ENCODE data around the gene CAMK1D. TPM values are rescaled to one million over a fixed set of nuclear protein-coding genes. Genes with fewer than 3 reads are reported as not detected.
A peak's percentile ranks its signal among the peaks of the same experiment; 100 is the strongest.

The CAMK1D gene
- total RNA-seq, 1 experiment from 2014 or later: 6.0 TPM

GRCh38 chr10:12535656-12536055, 186.3 kb downstream of the CAMK1D start:
- Histone ChIP-seq H3K4me2 (0 out of 2 replicates have a peak overlapping the region, but pooled peaks have one; percentile 10), H4K20me1 (ENCODE audit: insufficient read depth) (no peaks in the 10 kb centered on the region), H3K9me3 (ENCODE audit: insufficient read depth, low read depth) (no peaks in the 10 kb centered on the region), H3K9me2 (ENCODE audit: insufficient read depth) (no peaks in the 10 kb centered on the region), H3K36me3 (ENCODE audit: low read depth) (no peaks in the 10 kb centered on the region), H3K27ac (no peak overlapping the region), H2AFZ (no peak overlapping the region), H3K27me3 (ENCODE audit: insufficient read depth, low read depth) (no peaks in the 10 kb centered on the region), H3K4me1 (replicated peaks; ENCODE audit: insufficient read depth) (0 out of 2 replicates have a peak, but pooled peaks cover 5% of the 10 kb centered on the region), H3K79me2 (ENCODE audit: low read depth) (no peaks in the 10 kb centered on the region), H3F3A (ENCODE audit: insufficient read depth, low read depth) (no peaks in the 10 kb centered on the region), H3K4me3 (no peak overlapping the region)
- ChIA-PET POLR2A (ENCODE audit: unreplicated experiment) (no interaction called here), CTCF (no interaction called here)
- intact Hi-C loops (cut with micrococcal nuclease; ENCODE audit: unreplicated experiment): no loop called here
- no peak for DNase-seq
- TF ChIP-seq CTCF (conservative IDR thresholded peaks at IDR 0.05) (no peak), EZH2 (IDR thresholded peaks at IDR 0.05; ENCODE audit: low read depth) (no peak)
- no TSS peak for BruUV-seq (replicated peaks)

DNA sequence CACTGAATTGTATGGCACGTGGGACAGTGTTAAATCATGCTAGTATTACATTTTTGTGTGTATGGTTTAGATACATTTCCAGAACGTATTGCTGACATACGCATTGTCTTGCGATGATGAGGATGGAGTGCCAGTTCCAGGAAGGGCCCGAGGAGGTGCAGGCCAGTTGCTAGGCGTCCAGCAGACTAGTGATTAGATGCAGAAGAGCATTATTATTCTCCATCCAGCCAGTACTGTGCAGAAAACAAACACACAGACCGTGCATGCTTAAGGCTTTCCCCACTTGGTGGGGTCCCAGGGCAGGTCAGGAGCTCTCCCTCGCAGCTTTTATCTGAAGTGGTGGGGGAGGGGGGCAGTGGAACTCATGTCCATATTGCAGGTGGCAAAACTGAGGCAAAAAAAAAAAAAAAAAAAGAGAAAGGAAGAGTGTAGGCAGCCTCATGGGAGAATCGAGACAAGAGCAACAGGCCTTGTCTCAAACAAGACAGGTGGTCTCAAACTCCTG, 189.2 kb downstream of the CAMK1D start:
- H3K4me1 ChIP-seq (replicated peaks; ENCODE audit: insufficient read depth): 0 out of 2 replicates have a peak, but pooled peaks cover 5% of the 10 kb centered on the region
- no peaks in the 10 kb centered on the region for H4K20me1 ChIP-seq (ENCODE audit: insufficient read depth)
- ChIA-PET CTCF (no interaction called here), POLR2A (ENCODE audit: unreplicated experiment) (no interaction called here)
- H3K9me2 ChIP-seq (ENCODE audit: insufficient read depth): no peaks in the 10 kb centered on the region
- no peak overlapping the region for H2AFZ ChIP-seq
- no peaks in the 10 kb centered on the region for H3K27me3 ChIP-seq (ENCODE audit: insufficient read depth, low read depth)
- H3K4me2 ChIP-seq: no peak overlapping the region
- H3K79me2 ChIP-seq (ENCODE audit: low read depth): no peaks in the 10 kb centered on the region
- intact Hi-C loops (cut with micrococcal nuclease; ENCODE audit: unreplicated experiment): no loop called here
- no peaks in the 10 kb centered on the region for H3K36me3 ChIP-seq (ENCODE audit: low read depth)
- TF ChIP-seq EZH2 (IDR thresholded peaks at IDR 0.05; ENCODE audit: low read depth) (no peak), CTCF (conservative IDR thresholded peaks at IDR 0.05) (no peak)
- H3K27ac ChIP-seq: no peak overlapping the region
- no TSS peak for BruUV-seq (replicated peaks)
- DNase-seq: no peak
- H3F3A ChIP-seq (ENCODE audit: insufficient read depth, low read depth): no peaks in the 10 kb centered on the region
- no peak overlapping the region for H3K4me3 ChIP-seq
- H3K9me3 ChIP-seq (ENCODE audit: insufficient read depth, low read depth): no peaks in the 10 kb centered on the region

DNA sequence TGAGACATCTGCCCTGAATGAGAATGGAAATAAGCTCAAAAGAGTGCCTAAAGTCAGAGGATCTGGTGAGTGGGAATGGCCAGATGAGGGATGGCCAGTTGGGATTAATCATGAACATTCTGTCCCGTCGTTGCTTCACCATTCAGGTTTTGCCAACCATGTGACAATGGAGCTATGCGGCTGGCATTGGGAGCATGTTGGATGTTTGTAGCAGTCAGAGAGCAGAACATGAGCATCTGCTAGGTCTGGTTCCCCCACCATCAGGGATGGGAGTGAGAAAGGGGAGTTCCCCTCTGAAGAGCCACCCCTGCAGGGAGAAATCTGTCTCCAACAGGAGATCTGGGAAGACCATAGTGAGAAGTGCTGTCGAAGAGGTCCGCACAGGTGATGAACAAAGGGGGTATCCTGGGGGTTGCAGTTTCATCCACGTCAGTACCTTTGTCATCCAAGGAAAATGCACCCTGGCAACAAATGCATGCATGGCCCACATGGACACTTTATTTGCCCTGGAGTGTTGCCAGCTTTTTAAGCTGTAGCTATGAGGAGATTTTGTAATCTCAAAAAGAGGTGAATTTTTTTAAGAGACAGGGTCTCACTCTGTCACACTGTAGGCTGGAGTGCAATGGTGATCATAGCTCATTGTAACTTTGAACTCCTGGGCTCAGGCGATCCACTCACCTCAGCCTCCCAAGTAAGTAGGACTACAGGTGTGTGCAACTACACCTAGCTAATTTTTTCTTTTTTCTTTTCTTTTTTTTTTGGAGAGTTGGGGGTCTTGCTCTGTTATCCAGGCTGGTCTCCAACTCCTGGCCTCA, 190.2 kb downstream of the CAMK1D start:
- Histone ChIP-seq H3K4me3 (no peak overlapping the region), H4K20me1 (ENCODE audit: insufficient read depth) (no peaks in the 10 kb centered on the region), H3K4me1 (replicated peaks; ENCODE audit: insufficient read depth) (0 out of 2 replicates have a peak, but pooled peaks cover 3% of the 10 kb centered on the region), H3K79me2 (ENCODE audit: low read depth) (no peaks in the 10 kb centered on the region), H3K4me2 (no peak overlapping the region), H3K27ac (no peak overlapping the region), H3F3A (ENCODE audit: insufficient read depth, low read depth) (no peaks in the 10 kb centered on the region), H3K9me3 (ENCODE audit: insufficient read depth, low read depth) (no peaks in the 10 kb centered on the region), H3K27me3 (ENCODE audit: insufficient read depth, low read depth) (no peaks in the 10 kb centered on the region), H3K36me3 (ENCODE audit: low read depth) (no peaks in the 10 kb centered on the region), H2AFZ (no peak overlapping the region), H3K9me2 (ENCODE audit: insufficient read depth) (no peaks in the 10 kb centered on the region)
- ChIA-PET CTCF (no interaction called here), POLR2A (ENCODE audit: unreplicated experiment) (interaction anchor here (0.6 kb wide), 1 partner anchor 123 kb away, joined by 3 read pairs; no protein-coding TSS in a partner anchor)
- intact Hi-C loops (cut with micrococcal nuclease; ENCODE audit: unreplicated experiment): no loop called here
- no TSS peak for BruUV-seq (replicated peaks)
- DNase-seq: no peak
- TF ChIP-seq EZH2 (IDR thresholded peaks at IDR 0.05; ENCODE audit: low read depth) (no peak), CTCF (conservative IDR thresholded peaks at IDR 0.05) (no peak)

All from PC-9 (cell line).